GM13976 (cell line): ENCODE data around the gene ZNF366.

Experiments used
- DNase-seq: peaks from one replicate; pipeline ENCODE4 v3.0.0; 2012; ENCODE audit warnings: low spot score
- CTCF ChIP-seq: IDR thresholded peaks from 2 replicates; pipeline ENCODE4 v1.5.1; 2012; ENCODE audit warnings: borderline replicate concordance, mild to moderate bottlenecking; ENCODE audit not compliant: insufficient read depth; ENCODE audit errors: extremely low read depth, missing control alignments, control extremely low read depth
- in situ Hi-C: fragments of 300-500 bp; cut with MboI; formaldehyde crosslinking; loops from one replicate; pipeline ENCODE4 v1.12.0; 2022; ENCODE audit warnings: low sequenced_read_pairs, mixed read lengths, inconsistent platforms; ENCODE audit not compliant: unreplicated experiment

ZNF366 gene

GRCh38 chr5:72506158-72506549 lies 1.1 kb downstream of the ZNF366 start:
- in situ Hi-C loops = no loop called here
- TF ChIP-seq CTCF = no peak
- no peak for DNase-seq

- in situ Hi-C loops = no loop called here
- DNase-seq = no peak
- no peak for TF ChIP-seq CTCF
Measured at GRCh38 chr5:72505539-72506157, 1.6 kb downstream of the ZNF366 start.

GRCh38 chr5:72505016-72505415 lies 2.2 kb downstream of the ZNF366 start:
- TF ChIP-seq CTCF = no peak
- no peak for DNase-seq
- in situ Hi-C loops = no loop called here

GRCh38 chr5:72503888-72504491 lies 3.2 kb downstream of the ZNF366 start:
- in situ Hi-C loops = no loop called here
- DNase-seq = peak; percentile 43
- no peak for TF ChIP-seq CTCF

- TF ChIP-seq CTCF = no peak
- DNase-seq = no peak
- in situ Hi-C loops = no loop called here
Measured at GRCh38 chr5:72501488-72501887, 5.7 kb downstream of the ZNF366 start.

GRCh38 chr5:72499730-72500129 lies 7.5 kb downstream of the ZNF366 start:
- TF ChIP-seq CTCF = no peak
- in situ Hi-C loops = no loop called here
- no peak for DNase-seq
